ENCODE data around the gene MGAT5B. TPM values are rescaled to one million over a fixed set of nuclear protein-coding genes. Genes with fewer than 3 reads are reported as not detected.

Gene MGAT5B
- total and polyA plus RNA-seq, 2 of the 13 experiments (the other 11 are each of a cell fraction or from before 2014, with no cell fraction given) = 0.07 to 0.13 TPM

GRCh38 chr17:76914937-76915336, 46.7 kb downstream of the MGAT5B start (continued):
- TF ChIP-seq EHMT2 (IDR thresholded peaks at IDR 0.05; ENCODE audit: borderline replicate concordance, low read depth, low read length) (no peak), HMG20B (CRISPR knock-in tag; conservative IDR thresholded peaks at IDR 0.05) (peak; percentile 95), RBAK (CRISPR knock-in tag; IDR thresholded peaks at IDR 0.05) (no peak), ZNF326 (CRISPR knock-in tag; IDR thresholded peaks at IDR 0.05; ENCODE audit: borderline replicate concordance) (no peak), CREM (IDR thresholded peaks at IDR 0.05) (peak; percentile 79; the same call in 1 of the 2 replicates), CREM (CRISPR knock-in tag; IDR thresholded peaks at IDR 0.05) (no peak), HHEX (CRISPR knock-in tag; IDR thresholded peaks at IDR 0.05) (peak; percentile 100), SP1 (IDR thresholded peaks at IDR 0.05) (no peak), SP1 (CRISPR knock-in tag; IDR thresholded peaks at IDR 0.05) (no peak), EEA1 (CRISPR knock-in tag; IDR thresholded peaks at IDR 0.05; ENCODE audit: borderline replicate concordance) (no peak), CBFB (CRISPR knock-in tag; IDR thresholded peaks at IDR 0.05) (peak; percentile 98), THAP8 (CRISPR knock-in tag; IDR thresholded peaks at IDR 0.05; ENCODE audit: borderline replicate concordance) (no peak), ZNF547 (CRISPR knock-in tag; IDR thresholded peaks at IDR 0.05) (0 out of 2 replicates have a peak, but pooled peaks have one; percentile 25), ZBTB38 (CRISPR knock-in tag; IDR thresholded peaks at IDR 0.05) (no peak), FOSL2 (CRISPR knock-in tag; IDR thresholded peaks at IDR 0.05) (peak; percentile 84), NCOA5 (CRISPR knock-in tag; IDR thresholded peaks at IDR 0.05) (no peak), HNRNPL (IDR thresholded peaks at IDR 0.05; ENCODE audit: low read depth, low read length) (no peak), ZFP1 (CRISPR knock-in tag; IDR thresholded peaks at IDR 0.05) (no peak), CHD2 (IDR thresholded peaks at IDR 0.05; ENCODE audit: low read depth, low read length) (no peak), RFXANK (CRISPR knock-in tag; IDR thresholded peaks at IDR 0.05) (no peak), ZBTB44 (CRISPR knock-in tag; IDR thresholded peaks at IDR 0.05) (no peak), ESRRA (CRISPR knock-in tag; IDR thresholded peaks at IDR 0.05; ENCODE audit: low read depth) (no peak), PAXIP1 (CRISPR knock-in tag; conservative IDR thresholded peaks at IDR 0.05) (peak; percentile 83), KLF12 (CRISPR knock-in tag; IDR thresholded peaks at IDR 0.05; ENCODE audit: borderline replicate concordance) (no peak), BRCA1 (CRISPR knock-in tag; IDR thresholded peaks at IDR 0.05) (no peak)
- TF ChIP-seq, protein P1, sequence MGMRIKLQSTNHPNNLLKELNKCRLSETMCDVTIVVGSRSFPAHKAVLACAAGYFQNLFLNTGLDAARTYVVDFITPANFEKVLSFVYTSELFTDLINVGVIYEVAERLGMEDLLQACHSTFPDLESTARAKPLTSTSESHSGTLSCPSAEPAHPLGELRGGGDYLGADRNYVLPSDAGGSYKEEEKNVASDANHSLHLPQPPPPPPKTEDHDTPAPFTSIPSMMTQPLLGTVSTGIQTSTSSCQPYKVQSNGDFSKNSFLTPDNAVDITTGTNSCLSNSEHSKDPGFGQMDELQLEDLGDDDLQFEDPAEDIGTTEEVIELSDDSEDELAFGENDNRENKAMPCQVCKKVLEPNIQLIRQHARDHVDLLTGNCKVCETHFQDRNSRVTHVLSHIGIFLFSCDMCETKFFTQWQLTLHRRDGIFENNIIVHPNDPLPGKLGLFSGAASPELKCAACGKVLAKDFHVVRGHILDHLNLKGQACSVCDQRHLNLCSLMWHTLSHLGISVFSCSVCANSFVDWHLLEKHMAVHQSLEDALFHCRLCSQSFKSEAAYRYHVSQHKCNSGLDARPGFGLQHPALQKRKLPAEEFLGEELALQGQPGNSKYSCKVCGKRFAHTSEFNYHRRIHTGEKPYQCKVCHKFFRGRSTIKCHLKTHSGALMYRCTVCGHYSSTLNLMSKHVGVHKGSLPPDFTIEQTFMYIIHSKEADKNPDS (CRISPR knock-in tag; IDR thresholded peaks at IDR 0.05) = peak; percentile 61; the same call in 1 of the 2 replicates
- TF ChIP-seq, protein P2, sequence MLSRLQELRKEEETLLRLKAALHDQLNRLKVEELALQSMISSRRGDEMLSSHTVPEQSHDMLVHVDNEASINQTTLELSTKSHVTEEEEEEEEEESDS (CRISPR knock-in tag; IDR thresholded peaks at IDR 0.05; ENCODE audit: borderline replicate concordance) = 0 out of 2 replicates have a peak, but pooled peaks have one; percentile 37

Data from HepG2 (cell line).